K562 (cell line): ENCODE data around the gene PTPRM. TPM values are rescaled to one million over a fixed set of nuclear protein-coding genes. Genes with fewer than 3 reads are reported as not detected.

Experiments used
- ATAC-seq: fragments of 200-7000 bp; cut with Tn5 transposase; 3 replicates; pipeline ENCODE4 v1.9.1; 2020; ENCODE audit warnings: moderate library complexity
- BruUV-seq: library from RNA; stranded (reverse); fragments of 400-500 nt; replicated peaks from 2 replicates; lab custom pipeline; 2021; lab: Mats Ljungman, UMichigan
- CTCF ChIA-PET: fragments of 300-600 bp; formaldehyde crosslinking; extraction: SDS; loops from one replicate; lab custom pipeline; 2021; ENCODE audit warnings: low intra/inter-chr PET ratio; lab: Yijun Ruan, JAX
- POLR2A ChIA-PET: fragments of 300-600, 350-650 bp; sonication (Branson Sonifier 250); formaldehyde crosslinking; extraction: SDS; loops from one replicate; lab custom pipeline; 2021; ENCODE audit warnings: antibody characterized with exemption, inconsistent platforms; lab: Yijun Ruan, JAX
- DNase-seq, 4 experiments: peaks; one replicate each; pipeline versions ENCODE4 v3.0.0 to v3.0.0-alpha.2; 2011 to 2018; ENCODE audit warnings: low spot score in 3 of 4, mixed read lengths in 3 of 4; ENCODE audit errors: extremely low read depth in 1 of 4
- FAIRE-seq: peaks from 2 replicates; lab custom pipeline; 2011; peaks lifted over from hg19 to GRCh38; lab: Jason Lieb, UNC
- H2AFZ ChIP-seq: 2 replicates; pipeline ENCODE4 v1.6.0; 2011; ENCODE audit warnings: low read depth, low read length, control low read depth, inconsistent platforms
- H3K27ac ChIP-seq: fragments of 200-600 bp; 3 replicates; pipeline ENCODE4 v1.8.0; 2011; ENCODE audit warnings: low read depth, mild to moderate bottlenecking, control low read depth, inconsistent platforms, low read length, moderate library complexity, mixed read lengths; ENCODE audit errors: extremely low read depth
- H3K27me3 ChIP-seq, 2 experiments: fragments of 300-600 bp in 1 of 2; 2 replicates in 1 of 2; 3 replicates in 1 of 2; pipeline versions ENCODE4 v1.6.0 to v1.8.0; 2011; ENCODE audit warnings: inconsistent platforms in 2 of 2, low read length in 2 of 2, mild to moderate bottlenecking in 1 of 2, mixed read lengths in 1 of 2, moderate library complexity in 1 of 2; ENCODE audit not compliant: control insufficient read depth in 2 of 2, insufficient read depth in 2 of 2
- H3K36me3 ChIP-seq: fragments of 300-600 bp; 3 replicates; pipeline ENCODE4 v1.8.0; 2011; ENCODE audit warnings: mild to moderate bottlenecking, low read length, inconsistent platforms; ENCODE audit not compliant: control insufficient read depth, insufficient read depth
- H3K4me1 ChIP-seq, 2 experiments: fragments of 200-600 bp in 1 of 2; replicated peaks in 1 of 2; 2 replicates in 1 of 2; 3 replicates in 1 of 2; pipeline versions ENCODE4 v1.5.1 to v1.8.0; 2011; ENCODE audit warnings: inconsistent platforms in 2 of 2, low read length in 2 of 2, mild to moderate bottlenecking in 1 of 2, mixed read lengths in 1 of 2, moderate library complexity in 1 of 2; ENCODE audit not compliant: control insufficient read depth in 2 of 2, insufficient read depth in 2 of 2
- H3K4me2 ChIP-seq: 2 replicates; pipeline ENCODE4 v1.6.1; 2011; ENCODE audit warnings: low read length, control low read depth, inconsistent platforms, mixed read lengths; ENCODE audit not compliant: insufficient read depth
- H3K4me3 ChIP-seq: fragments of 200-600 bp; sonication (generic), shearing (Covaris generic); 2 replicates; pipeline ENCODE4 v1.5.1; 2016; ENCODE audit warnings: control low read depth, inconsistent platforms
- H3K79me2 ChIP-seq: fragments of 200-600 bp; 3 replicates; pipeline ENCODE4 v1.8.0; 2011; ENCODE audit warnings: low read length, inconsistent platforms; ENCODE audit not compliant: control insufficient read depth, insufficient read depth
- H3K9ac ChIP-seq, 2 experiments: 2 replicates each; pipeline versions ENCODE4 v1.6.0 to v1.6.1; 2011; ENCODE audit warnings: low read depth in 2 of 2, low read length in 2 of 2, control low read depth in 1 of 2, inconsistent platforms in 1 of 2, mild to moderate bottlenecking in 1 of 2, mixed read lengths in 1 of 2; ENCODE audit not compliant: insufficient read depth in 1 of 2
- H3K9me1 ChIP-seq: one replicate; pipeline ENCODE4 v1.6.0; 2011; ENCODE audit warnings: inconsistent platforms, mild to moderate bottlenecking, low read length, moderate library complexity; ENCODE audit not compliant: control insufficient read depth, insufficient read depth
- H3K9me3 ChIP-seq: replicated peaks from 2 replicates; pipeline ENCODE4 v1.5.1; 2011; ENCODE audit warnings: low read depth, low read length, inconsistent platforms; ENCODE audit not compliant: control insufficient read depth, insufficient read depth
- H4K20me1 ChIP-seq: replicated peaks from 2 replicates; pipeline ENCODE4 v1.6.1; 2011; ENCODE audit warnings: low read length, inconsistent platforms, mixed read lengths; ENCODE audit not compliant: control insufficient read depth, insufficient read depth
- ATF1 ChIP-seq, 2 experiments: fragments of 450-650 bp in 1 of 2; IDR thresholded peaks; 2 replicates each; pipeline ENCODE4 v1.6.1; 2016; ENCODE audit warnings: missing compliant biosample characterization in 1 of 2, missing genetic modification characterization in 1 of 2
- CHD7 ChIP-seq: fragments of 200-600 bp; sonication (generic); IDR thresholded peaks from one replicate; pipeline ENCODE4 v1.6.1; 2012; ENCODE audit warnings: mild to moderate bottlenecking, low read depth, low read length, inconsistent platforms
- EHMT2 ChIP-seq: fragments of 450-650 bp; IDR thresholded peaks from 2 replicates; pipeline ENCODE4 v1.6.1; 2018; ENCODE audit warnings: antibody characterized with exemption
- HDAC3 ChIP-seq: fragments of 450-650 bp; IDR thresholded peaks from 2 replicates; pipeline ENCODE4 v1.6.1; 2018; ENCODE audit warnings: borderline replicate concordance, mild to moderate bottlenecking, moderate library complexity; ENCODE audit not compliant: partially characterized antibody
- MYBL2 ChIP-seq, 2 experiments: fragments of 450-650 bp in 1 of 2; sonication (generic) in 1 of 2; formaldehyde crosslinking in 1 of 2; IDR thresholded peaks; 2 replicates each; pipeline versions ENCODE4 v1.6.1 to v1.8.1; 2017 to 2022; ENCODE audit warnings: borderline replicate concordance in 1 of 2, inconsistent platforms in 1 of 2, low read depth in 1 of 2, mild to moderate bottlenecking in 1 of 2, missing genetic modification reagents in 1 of 2, moderate library complexity in 1 of 2
- POLR2AphosphoS2 ChIP-seq: IDR thresholded peaks from 2 replicates; pipeline ENCODE4 v1.6.1; 2012; ENCODE audit warnings: low read length, improper control_type of control experiment
- POLR3A ChIP-seq: IDR thresholded peaks from 2 replicates; pipeline ENCODE4 v1.6.1; 2011; ENCODE audit warnings: borderline replicate concordance, mild to moderate bottlenecking, moderate library complexity; ENCODE audit not compliant: insufficient read length, insufficient read depth; ENCODE audit errors: extremely low read depth
- ZBED1 ChIP-seq: IDR thresholded peaks from 2 replicates; pipeline ENCODE4 v1.6.1; 2014
- ZNF263 ChIP-seq: sonication (generic); formaldehyde crosslinking; IDR thresholded peaks from 2 replicates; pipeline ENCODE4 v1.8.0; 2022; ENCODE audit warnings: mild to moderate bottlenecking, missing genetic modification reagents, borderline replicate concordance
- WGBS: fragments of 100-300 bp; shearing (Covaris generic); methylation state at CpG from one replicate; pipeline ENCODE4 v1.1.6; 2016; ENCODE audit warnings: low coverage, mixed read lengths; ENCODE audit not compliant: insufficient coverage; ENCODE audit errors: missing lambda C conversion rate; 5-methylcytosine and 5-hydroxymethylcytosine counted together
- in situ Hi-C: fragments of 300-500 bp; cut with MboI; formaldehyde crosslinking; loops from 4 replicates; pipeline ENCODE4 v1.15.0; 2018; ENCODE audit warnings: inconsistent platforms, mixed read lengths
- intact Hi-C: fragments of 100-400 bp; cut with micrococcal nuclease; formaldehyde crosslinking; loops from 2 replicates; pipeline ENCODE4 v1.14.2; 2022
- polyA plus RNA-seq, 8 experiments: library from polyadenylated mRNA; depleted of rRNA in 4 of 8; stranded (reverse) in 5 of 8; unstranded in 3 of 8; fragments of >200 nt; fragmentation: Nextera tagmentation in 2 of 8; fragmentation: Illumina TruSeq in 1 of 8; extraction: Ambion mirVana in 2 of 8; extraction: Trizol in 1 of 8; gene quantifications; 2 replicates each; pipeline versions ENCODE4 v1.2.1 to v1.2.3, GENCODE V29; 2011 to 2014; ENCODE audit warnings: inconsistent platforms in 1 of 8, missing spikeins in 1 of 8
- total RNA-seq, 7 experiments: library from RNA; depleted of rRNA in 6 of 7; stranded (reverse); fragments of >200 nt in 6 of 7; fragmentation: Illumina TruSeq in 2 of 7; extraction: Trizol in 2 of 7; gene quantifications; 2 replicates each; pipeline versions ENCODE4 v1.2.1 to v1.2.3, GENCODE V29; 2011 to 2021; ENCODE audit warnings: low replicate concordance in 1 of 7

PTPRM gene
- total and polyA plus RNA-seq, 9 of the 15 experiments (the other 6 are each of a cell fraction or from before 2014, with no cell fraction given): 0.03 to 0.16 (median 0.08) TPM; not detected in 3

- H3K4me1 ChIP-seq: no peaks in the 10 kb centered on the region
- TF ChIP-seq HDAC3: no peak
- no peak for TF ChIP-seq CHD7
- TF ChIP-seq ATF1 (CRISPR knock-in tag; IDR thresholded peaks at IDR 0.05): no peak
- no peak for TF ChIP-seq ATF1 (tag; IDR thresholded peaks at IDR 0.05)
- no peak for TF ChIP-seq ZBED1
- TF ChIP-seq MYBL2 (IDR thresholded peaks at IDR 0.05; ENCODE audit: low read depth): no peak
- no peak for TF ChIP-seq MYBL2 (CRISPR knock-in tag; IDR thresholded peaks at IDR 0.05; ENCODE audit: borderline replicate concordance)
- TF ChIP-seq POLR2AphosphoS2: no peak
- TF ChIP-seq EHMT2: no peak
- TF ChIP-seq ZNF263: no peak
- no peak for TF ChIP-seq POLR3A
- no TSS peak for BruUV-seq
- ChIA-PET CTCF (no interaction called here), POLR2A (no interaction called here)
- no peak overlapping the region for H3K27ac ChIP-seq
- no peak overlapping the region for H2AFZ ChIP-seq
- intact Hi-C loops: no loop called here
- H3K9ac ChIP-seq: no peak overlapping the region
- no peaks in the 10 kb centered on the region for H3K36me3 ChIP-seq
- H3K4me3 ChIP-seq: no peak overlapping the region
- no peaks in the 10 kb centered on the region for H4K20me1 ChIP-seq
- no peaks in the 10 kb centered on the region for H3K9me3 ChIP-seq
- 0% methylated on average over 1 of the region's 1 CpG for WGBS
- ATAC-seq: no peak
- no peak overlapping the region for H3K4me2 ChIP-seq
- in situ Hi-C loops: no loop called here
- no peak for DNase-seq
- H3K27me3 ChIP-seq: no peaks in the 10 kb centered on the region; a peak in 1 of 5 replicates
- no peaks in the 10 kb centered on the region for H3K9me1 ChIP-seq
- no peak for FAIRE-seq
- no peaks in the 10 kb centered on the region for H3K79me2 ChIP-seq
Measured at GRCh38 chr18:7586379-7586778, 19.3 kb downstream of the PTPRM start.
